Astrocyte of the cerebellum (primary cell): Measurements from ENCODE around the gene MTMR1.
A peak's percentile ranks its signal among the peaks of the same experiment; 100 is the strongest.

Experiments
- DNase-seq: peaks from one replicate; pipeline ENCODE4 v3.0.0-alpha.2; 2011; ENCODE audit warnings: low read depth
- H3K4me3 ChIP-seq: 2 replicates; pipeline ENCODE4 v1.5.1; 2011; ENCODE audit warnings: mild to moderate bottlenecking, low read depth, low read length, moderate library complexity
- in situ Hi-C: cut with HindIII; loops from 2 replicates; pipeline ENCODE4 v1.10.0; 2017; ENCODE audit warnings: low sequenced_read_pairs
- TF ChIP-seq, protein P1 (sequence below): IDR thresholded peaks from 2 replicates; pipeline ENCODE4 v1.5.1; 2012; ENCODE audit warnings: low read length, low read depth, moderate library complexity, mild to moderate bottlenecking; ENCODE audit errors: missing control alignments

Gene MTMR1

GRCh38 chrX:150768132-150768485, 74.9 kb downstream of the MTMR1 start:
- TF ChIP-seq, protein P1, sequence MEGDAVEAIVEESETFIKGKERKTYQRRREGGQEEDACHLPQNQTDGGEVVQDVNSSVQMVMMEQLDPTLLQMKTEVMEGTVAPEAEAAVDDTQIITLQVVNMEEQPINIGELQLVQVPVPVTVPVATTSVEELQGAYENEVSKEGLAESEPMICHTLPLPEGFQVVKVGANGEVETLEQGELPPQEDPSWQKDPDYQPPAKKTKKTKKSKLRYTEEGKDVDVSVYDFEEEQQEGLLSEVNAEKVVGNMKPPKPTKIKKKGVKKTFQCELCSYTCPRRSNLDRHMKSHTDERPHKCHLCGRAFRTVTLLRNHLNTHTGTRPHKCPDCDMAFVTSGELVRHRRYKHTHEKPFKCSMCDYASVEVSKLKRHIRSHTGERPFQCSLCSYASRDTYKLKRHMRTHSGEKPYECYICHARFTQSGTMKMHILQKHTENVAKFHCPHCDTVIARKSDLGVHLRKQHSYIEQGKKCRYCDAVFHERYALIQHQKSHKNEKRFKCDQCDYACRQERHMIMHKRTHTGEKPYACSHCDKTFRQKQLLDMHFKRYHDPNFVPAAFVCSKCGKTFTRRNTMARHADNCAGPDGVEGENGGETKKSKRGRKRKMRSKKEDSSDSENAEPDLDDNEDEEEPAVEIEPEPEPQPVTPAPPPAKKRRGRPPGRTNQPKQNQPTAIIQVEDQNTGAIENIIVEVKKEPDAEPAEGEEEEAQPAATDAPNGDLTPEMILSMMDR: no peak
- in situ Hi-C loops: no loop called here
- no peak for DNase-seq
- no peak overlapping the region for H3K4me3 ChIP-seq

GRCh38 chrX:150768580-150769190, 75.5 kb downstream of the MTMR1 start:
- in situ Hi-C loops: no loop called here
- H3K4me3 ChIP-seq: no peak overlapping the region
- no peak for DNase-seq
- TF ChIP-seq, protein P1: no peak

GRCh38 chrX:150769408-150769807, 76.2 kb downstream of the MTMR1 start:
- in situ Hi-C loops: no loop called here
- TF ChIP-seq, protein P1: no peak
- no peak overlapping the region for H3K4me3 ChIP-seq
- no peak for DNase-seq

DNA sequence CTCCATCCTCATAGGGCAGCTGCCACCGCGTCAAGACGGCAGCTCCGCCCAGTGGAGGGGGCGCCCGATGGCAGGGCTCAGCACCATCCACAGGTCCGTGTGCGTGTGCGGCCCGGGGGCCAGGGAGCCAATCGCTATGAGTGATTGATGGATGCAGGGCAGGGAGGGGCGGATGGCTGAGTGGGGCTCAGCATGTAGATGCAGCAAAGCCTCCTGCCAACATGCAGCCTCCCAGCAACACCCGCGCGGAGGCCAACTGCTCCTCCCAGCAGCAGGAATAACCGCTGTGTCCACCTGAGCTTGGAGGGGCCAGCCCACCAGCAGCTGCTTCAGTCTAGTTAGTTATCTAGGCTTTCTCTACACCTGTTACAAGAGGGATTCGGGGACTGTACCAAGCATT, 77.4 kb downstream of the MTMR1 start:
- TF ChIP-seq, protein P1: no peak
- in situ Hi-C loops: loop anchor here (10.0 kb wide), 1 partner anchor 314 kb away; no protein-coding TSS in a partner anchor
- no peak overlapping the region for H3K4me3 ChIP-seq
- DNase-seq: no peak

DNA sequence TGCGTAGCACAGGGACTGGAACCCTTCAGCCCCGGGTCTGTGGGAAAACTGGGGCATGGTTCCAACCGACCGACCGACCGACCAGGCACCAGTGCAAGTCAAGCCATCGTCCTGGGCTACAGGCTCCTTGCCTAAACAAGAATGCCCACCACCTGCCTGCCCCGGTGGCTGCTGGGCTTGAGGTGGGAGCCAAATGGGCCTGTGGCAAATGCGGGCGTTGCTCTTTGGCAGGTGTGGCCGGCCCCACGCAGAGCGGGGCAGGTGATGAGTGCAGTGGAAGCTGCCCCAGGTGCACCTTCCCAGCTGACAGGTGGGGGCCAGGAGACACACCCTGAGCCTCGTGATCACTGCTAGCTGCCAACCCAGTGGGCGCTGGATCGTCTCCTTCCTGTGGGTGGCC, 77.9 kb downstream of the MTMR1 start:
- no peak for DNase-seq
- in situ Hi-C loops: loop anchor here (10.0 kb wide), 1 partner anchor 314 kb away; no protein-coding TSS in a partner anchor
- TF ChIP-seq, protein P1: no peak
- no peak overlapping the region for H3K4me3 ChIP-seq

GRCh38 chrX:150772150-150772970, 79.2 kb downstream of the MTMR1 start:
- no peak overlapping the region for H3K4me3 ChIP-seq
- DNase-seq: peak; percentile 38
- TF ChIP-seq, protein P1: peak; percentile 80
- in situ Hi-C loops: loop anchor here (10.0 kb wide), 1 partner anchor 312 kb away; no protein-coding TSS in a partner anchor
